Stimulated activated CD4-positive, alpha-beta T cell treated with anti-CD3 and anti-CD28 coated beads, Interleukin-2, amount 100 ng/mL, for 24 hours (primary cell): ENCODE results near the gene CEACAM1.
"Not testable (repeated sequence)": the region's sequence is repeated elsewhere in the genome, so short reads cannot be mapped to it uniquely, and the experiment has no call there.

Experiments
- DNase-seq, 2 donors: peaks; one replicate each; pipeline ENCODE4 v3.0.0-alpha.2; 2020

The CEACAM1 gene

DNA sequence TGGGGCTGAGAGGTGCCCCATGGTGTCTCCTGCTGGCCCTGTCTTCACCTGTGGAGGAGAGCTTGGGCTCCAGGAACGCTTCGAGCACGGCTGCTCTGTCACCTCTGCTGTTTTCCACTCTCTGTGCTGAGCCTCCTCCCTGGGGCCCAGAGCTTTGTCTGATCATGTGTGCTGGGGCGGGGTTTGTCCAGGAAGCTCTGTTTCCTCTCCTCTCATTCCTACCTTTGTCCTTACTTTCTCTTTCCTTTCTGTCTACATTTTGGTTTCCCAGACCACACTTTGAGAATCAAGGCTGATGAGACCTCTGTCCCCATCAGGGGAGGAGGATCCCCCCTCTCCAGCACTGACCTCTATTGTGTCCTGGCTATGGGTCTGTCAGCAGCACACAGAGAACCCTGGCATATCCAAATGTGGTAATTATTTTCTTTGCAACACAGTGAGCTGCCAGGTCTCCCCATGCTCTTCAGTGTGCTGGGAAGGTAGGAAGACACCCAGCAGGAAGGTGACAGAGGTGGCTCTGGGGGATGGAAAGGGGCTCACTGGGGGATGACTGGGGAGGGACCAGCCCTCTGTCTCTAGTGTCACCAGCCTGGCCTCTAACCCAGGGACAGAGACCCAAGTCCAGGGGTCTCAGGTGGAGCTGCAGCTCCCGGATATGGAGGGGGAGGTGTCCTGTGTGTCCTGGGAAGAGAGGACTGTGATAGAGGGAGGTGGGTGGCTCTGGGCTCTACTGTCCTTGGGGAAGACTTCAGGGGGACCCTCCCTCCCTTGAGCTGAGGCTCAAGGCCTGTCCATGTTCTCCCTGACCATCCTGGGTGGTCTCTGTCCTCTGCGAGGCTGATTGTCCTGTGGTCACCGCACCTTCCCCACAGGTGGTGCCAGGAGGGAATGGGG lies at the start of gene CEACAM1:
TSS of gene CEACAM1 (minus strand) at position 128 of the 894 bp plus-strand sequence. CDS start at position 21, 107 bp downstream.
- peak; percentile 42 to 59 for DNase-seq

GRCh38 chr19:42577016-42577415 lies 48.7 kb upstream of the CEACAM1 start:
- DNase-seq, result no peak

- DNase-seq, result no peak
Observed at GRCh38 chr19:42576241-42576640, 48.0 kb upstream of the CEACAM1 start.

- DNase-seq, result no peak
Observed at GRCh38 chr19:42573642-42574041, 45.4 kb upstream of the CEACAM1 start.

- DNase-seq, result no peak
Observed at GRCh38 chr19:42571116-42571515, 42.8 kb upstream of the CEACAM1 start.

- no peak for DNase-seq
Observed at GRCh38 chr19:42569193-42569592, 40.9 kb upstream of the CEACAM1 start.

DNA sequence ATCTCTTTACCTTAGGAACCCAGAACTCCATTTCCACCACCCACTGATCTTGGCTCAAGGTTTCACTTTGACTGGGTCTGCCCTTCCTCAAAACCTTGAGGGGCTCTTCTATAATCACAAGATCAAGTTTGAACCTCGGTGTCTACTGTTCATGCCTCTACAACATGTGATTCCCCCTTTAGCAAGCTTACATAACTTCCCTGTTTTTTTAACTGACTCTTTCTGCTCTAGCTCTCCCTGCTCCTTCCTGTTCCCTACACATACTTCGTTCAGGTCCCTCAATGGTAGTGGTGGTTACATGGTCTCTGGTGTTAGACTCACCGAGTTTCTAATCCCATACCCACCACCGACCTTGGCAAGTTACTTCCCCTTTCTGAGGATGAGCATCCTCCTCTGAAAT lies 39.7 kb upstream of the CEACAM1 start:
- DNase-seq, result no peak

DNA sequence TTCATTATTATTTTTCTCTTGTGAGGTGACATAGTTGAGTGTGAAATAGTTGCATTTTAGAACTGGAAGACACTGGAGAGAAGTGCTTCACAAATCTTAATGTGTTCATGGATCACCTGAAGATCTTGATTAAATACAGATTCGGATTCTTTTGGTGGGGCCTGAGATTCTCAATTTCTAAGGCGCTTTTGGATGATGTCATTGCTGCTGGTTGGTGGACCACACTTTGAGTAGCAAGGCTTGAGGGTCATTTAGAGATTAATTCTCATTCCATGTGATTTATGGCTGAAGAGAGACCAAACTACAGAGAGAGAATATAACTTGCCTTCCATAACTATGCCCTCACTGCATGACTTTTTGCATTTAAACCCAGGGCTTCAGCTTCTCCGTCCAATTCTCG lies 39.3 kb upstream of the CEACAM1 start:
- no peak for DNase-seq

DNA sequence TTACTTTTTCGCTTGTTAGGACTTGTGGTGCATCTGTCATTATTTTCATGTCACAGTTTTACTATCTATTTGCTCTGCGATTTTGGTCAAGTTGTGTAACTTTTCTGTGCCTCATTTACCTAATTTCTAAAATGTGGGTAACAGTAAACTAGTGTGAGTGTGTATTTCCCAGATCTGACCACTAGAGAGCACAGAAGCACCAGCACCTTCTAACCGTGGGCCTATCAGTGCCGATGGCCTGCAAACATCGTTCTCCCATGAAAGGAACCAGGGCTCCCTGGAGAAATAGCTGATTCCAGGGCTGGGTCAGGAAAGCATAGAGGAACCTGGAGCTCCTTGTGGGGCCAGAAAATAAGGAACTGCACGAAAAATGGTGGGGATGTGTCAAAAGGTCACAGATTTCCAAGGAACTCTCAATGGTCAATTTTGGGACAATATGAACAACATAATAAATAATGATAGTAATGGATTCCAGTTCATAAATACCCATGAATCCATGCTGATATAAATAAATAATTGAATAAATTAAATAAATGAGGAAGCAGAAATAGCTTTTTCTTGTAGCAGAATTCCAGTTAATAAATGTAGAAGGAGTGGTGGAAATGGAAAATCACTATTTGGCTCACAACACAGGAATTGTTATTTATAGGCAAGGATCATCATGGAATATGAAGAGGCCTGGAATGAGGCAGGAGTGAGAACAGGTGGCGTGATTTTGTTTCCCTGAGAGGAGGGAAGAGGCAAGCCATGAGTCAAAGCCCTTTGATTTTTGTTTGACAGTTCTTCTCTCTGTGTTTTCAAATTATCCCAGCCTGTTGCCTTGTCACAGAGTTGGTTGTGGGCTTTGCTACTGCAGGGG lies 35.3 kb upstream of the CEACAM1 start:
- peak in 1 of 2 donors; percentile 8 for DNase-seq

- DNase-seq, result no peak
Observed at GRCh38 chr19:42561512-42561911, 33.2 kb upstream of the CEACAM1 start.

DNA sequence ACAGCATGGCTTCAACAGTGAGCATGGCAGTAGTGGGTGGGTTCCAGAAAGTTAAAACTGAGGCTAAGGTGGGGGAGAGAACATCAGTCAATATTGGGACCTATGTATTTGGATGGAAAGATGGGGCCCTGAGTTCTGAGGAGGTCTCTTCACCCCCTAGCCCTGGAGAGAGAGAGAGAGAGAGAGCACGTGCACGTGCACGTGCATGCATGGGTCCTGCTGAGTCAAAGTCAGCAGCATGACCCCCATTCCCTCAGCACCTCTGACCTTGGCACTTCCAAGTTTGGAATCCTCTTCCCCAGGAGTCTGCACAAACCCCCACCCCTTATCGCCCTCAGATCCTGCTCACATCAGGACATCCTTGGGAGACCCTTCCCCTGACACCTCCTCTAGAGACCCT lies 32.5 kb upstream of the CEACAM1 start:
- no peak for DNase-seq

- DNase-seq, result no peak
Observed at GRCh38 chr19:42558450-42559150, 30.3 kb upstream of the CEACAM1 start.

DNA sequence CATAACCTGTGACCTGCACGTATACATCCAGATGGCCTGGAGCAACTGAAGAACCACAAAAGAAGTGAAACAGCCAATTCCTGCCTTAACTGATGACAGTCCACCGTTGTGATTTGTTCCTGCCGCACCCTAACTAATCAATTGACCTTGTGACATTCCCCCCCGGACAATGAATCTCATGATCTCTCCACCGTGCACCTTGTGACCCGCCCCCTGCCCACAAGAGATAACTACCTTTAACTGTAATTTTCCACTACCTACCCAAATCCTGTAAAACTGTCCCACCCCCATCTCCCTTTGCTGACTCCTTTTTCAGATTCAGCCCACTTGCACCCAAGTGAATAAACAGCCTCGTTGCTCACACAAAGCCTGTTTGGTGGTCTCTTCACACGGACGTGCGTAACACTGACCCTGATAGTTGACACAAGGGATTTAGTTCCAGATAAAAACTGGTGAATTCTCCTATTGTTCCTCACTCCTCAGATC lies 29.1 kb upstream of the CEACAM1 start:
- DNase-seq, result not testable (repeated sequence)

GRCh38 chr19:42555801-42556200 lies 27.5 kb upstream of the CEACAM1 start:
- DNase-seq, result no peak

- DNase-seq, result no peak
Observed at GRCh38 chr19:42555317-42555716, 27.0 kb upstream of the CEACAM1 start.

DNA sequence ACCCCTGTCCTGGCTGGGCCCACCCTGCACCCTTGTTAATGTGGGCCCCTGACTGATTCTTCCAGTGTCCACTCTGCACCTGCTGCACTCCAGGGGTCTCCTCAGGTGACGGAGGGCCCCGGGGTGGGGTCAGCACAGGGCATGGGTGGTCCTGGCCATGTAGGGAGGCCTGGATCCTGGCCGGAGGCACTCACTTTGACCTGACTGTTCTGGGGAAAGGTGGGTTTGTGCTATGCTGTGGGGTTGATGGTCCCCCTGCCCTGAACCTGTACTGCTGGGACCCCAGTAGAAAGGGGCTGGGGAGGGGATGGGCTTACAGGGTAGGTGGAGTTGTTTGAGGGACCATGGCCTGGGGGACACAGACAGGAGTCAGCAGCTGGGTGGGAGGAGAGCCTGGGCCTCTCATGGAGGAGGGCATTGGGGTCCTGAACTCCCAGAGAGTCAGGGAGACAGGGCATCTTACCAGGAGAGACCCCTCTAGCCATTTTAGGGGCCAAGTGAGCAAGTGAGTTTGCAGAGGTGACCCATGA lies 25.8 kb upstream of the CEACAM1 start:
- DNase-seq, result no peak

DNA sequence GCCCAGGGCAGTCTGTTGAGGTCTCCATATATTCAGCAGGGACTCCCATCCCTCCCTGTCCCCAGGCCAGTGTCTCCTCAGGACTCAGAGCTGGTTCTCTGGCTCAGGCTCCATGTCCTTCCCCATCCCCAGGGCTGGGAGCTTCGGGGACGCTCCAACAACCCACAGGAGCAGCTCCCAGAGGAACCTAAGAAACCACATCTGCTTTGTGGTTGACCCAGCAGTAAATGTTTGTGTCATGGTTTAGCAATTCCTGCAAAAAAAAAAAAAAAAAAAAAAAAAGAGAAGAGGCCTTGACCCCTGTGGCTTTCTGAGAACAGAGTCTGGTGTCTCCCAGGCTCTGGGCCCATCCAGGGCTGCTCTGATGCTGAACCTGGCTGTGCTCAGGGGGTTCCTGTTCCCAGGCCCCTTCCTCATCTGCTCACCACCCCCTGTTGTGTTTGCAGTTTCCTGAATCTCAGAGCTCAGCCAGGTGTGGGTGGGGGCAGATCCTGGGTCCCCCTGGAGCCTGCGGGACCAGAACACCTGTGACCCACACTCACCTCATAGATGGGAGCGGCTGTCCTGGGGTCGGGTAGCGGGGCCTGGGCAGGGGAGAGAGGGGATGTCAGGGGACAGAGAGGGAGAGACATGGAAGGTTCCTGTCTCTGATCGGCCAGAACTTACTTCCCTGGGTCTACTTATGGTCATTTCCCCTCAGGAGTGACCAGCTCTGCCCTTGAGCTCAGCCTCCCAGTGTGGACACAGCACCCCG lies 25.2 kb upstream of the CEACAM1 start:
- no peak for DNase-seq

GRCh38 chr19:42552086-42553065 lies 24.1 kb upstream of the CEACAM1 start:
- DNase-seq, result no peak

- not testable (repeated sequence) for DNase-seq
Observed at GRCh38 chr19:42550521-42550920, 22.2 kb upstream of the CEACAM1 start.

GRCh38 chr19:42549067-42549466 lies 20.8 kb upstream of the CEACAM1 start:
- DNase-seq, result not testable (repeated sequence)

DNA sequence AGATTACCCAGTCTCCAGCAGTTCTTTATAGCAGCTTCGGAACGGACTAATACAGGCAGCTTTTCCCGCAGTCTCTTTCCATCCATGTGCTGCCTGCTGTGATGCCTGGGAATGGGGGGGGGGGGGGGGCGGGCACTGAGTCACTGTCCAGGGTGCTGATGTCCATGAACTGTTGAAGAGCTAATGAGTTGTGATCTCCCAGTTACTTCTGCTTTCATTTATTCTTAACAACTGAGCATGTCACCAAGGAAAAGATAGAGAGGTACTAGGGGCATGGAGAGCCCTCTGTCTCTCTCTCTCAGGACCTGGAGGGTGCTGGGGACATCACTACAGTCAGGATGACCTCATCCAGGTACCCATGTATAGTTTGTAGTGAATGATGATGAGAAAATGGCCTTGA lies 20.3 kb upstream of the CEACAM1 start:
- no peak for DNase-seq
